HG02642 (cell line): ENCODE measurements around the gene NEGR1.
A peak's percentile ranks its signal among the peaks of the same experiment; 100 is the strongest.

ENCODE experiments used
- ATAC-seq: cut with Tn5 transposase; IDR thresholded peaks from one replicate; pipeline ENCODE4 v1.9.1; 2021; ENCODE audit warnings: mild to moderate bottlenecking; ENCODE audit not compliant: unreplicated experiment, poor library complexity

Gene NEGR1

DNA sequence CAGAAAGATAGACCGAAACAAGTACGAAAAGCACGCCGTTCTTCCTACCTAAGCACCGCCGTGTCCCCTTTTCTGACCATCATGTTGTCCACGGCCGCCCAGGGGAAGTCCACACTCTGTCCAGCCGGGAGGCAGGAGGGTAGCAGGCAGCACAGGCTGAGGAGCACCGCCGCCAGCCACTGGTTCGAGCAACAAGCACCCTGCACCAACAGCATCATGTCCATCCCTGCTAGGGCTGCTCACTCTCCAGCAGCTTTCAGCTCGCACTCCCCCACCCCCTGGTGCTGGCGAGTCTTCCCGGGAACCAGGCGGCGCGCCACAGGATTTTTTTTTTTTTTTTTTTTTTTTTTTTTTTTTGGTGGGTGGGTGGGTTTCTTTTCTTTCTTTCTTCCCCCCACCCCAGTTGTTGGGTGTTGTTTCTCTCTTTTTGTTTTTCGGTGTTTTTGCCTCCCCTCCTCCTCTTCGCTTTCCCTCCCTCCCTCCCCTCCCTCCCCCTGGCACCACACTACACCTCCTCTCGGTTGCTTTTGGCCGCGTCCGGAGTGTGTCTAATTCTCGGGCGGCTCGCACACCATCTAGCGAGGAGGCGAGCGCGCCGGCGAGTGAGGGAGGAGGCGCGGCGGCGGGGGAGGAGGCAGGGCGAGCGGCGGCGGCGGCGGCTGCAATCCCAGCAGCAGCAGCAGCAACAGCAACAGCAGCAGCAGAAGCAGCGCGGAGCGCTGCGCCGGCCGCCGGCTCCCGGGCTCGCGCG lies at the start of gene NEGR1:
Gene NEGR1, minus strand, starts transcription at position 269 of the 751 bp plus-strand sequence.
- peak; percentile 79 for ATAC-seq

GRCh38 chr1:72326494-72326893 lies 44.2 kb upstream of the NEGR1 start:
- no peak for ATAC-seq

DNA sequence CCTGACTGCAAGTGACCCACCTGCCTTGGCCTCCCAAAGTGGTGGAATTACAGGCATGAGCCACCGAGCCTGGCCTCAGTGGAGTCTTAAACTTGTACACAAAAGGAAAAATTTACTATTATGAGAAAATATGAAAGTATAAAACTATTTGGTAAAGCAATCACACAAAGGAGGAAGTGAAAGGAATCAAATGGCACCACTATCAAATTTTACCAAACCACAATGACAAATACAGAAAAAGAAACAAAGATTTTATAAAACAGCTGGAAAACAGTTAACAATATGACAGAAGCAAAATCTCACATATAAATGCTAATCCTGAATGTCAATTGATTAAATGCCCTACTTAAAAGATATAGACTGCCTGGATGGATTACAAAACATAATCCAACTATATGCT lies 42.1 kb upstream of the NEGR1 start:
- no peak for ATAC-seq

DNA sequence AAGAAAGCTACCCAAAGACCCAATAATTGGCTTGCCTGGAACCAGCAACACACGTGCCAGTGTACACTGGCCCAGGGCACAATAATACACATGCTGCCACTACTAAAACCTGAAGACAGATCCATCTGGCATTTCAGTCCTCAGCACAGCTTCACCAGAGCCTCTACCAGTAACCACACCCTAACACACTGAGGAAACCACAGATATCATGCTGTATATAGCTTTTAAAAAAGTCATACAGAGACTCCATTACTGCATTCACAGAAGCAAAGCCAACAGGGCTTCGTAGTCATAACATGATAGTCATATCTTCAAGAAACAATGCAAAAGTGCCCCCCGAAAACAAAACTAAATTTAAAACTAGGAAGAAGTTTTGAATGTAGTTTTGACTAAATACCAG lies 40.6 kb upstream of the NEGR1 start:
- no peak for ATAC-seq

GRCh38 chr1:72296501-72296900 lies 14.2 kb upstream of the NEGR1 start:
- ATAC-seq = no peak

DNA sequence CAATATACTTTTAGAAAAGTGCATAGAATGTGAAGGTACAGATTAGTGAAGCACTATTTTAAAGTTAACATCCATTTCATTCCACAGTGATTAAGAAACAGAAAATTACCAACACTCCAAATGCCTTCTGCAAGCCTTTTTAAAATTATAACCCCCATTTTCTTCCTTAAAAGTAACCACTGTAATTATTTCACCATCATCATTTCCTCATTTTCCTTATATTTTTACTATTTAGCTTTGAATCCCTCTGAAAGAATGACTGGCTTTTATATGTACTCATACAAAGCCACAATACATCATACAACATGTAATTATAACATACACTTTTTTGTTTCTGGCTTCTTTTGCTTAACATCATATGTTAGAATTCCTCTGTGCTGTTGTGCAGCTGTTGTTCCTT lies 6.5 kb upstream of the NEGR1 start:
- ATAC-seq = no peak

DNA sequence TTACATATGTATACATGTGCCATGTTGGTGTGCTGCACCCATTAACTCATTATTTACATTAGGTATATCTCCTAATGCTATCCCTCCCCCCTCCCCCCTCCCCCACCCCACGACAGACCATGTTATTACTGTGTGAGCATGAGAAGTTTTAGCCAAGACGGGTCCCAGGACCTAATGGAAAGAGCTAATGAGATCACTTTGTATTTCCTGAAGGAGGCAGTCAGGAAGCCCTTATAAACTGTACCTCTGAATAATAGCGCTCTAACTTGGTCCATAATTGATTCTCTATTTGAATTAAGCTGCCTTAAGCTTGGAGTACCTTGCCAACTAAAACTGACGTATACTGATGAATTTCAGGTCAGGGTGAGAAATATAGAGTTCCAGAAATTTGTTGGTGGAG lies 4.1 kb upstream of the NEGR1 start:
- no peak for ATAC-seq

- ATAC-seq = no peak
These were observed 2.7 kb upstream of the NEGR1 start for GRCh38 chr1:72285074-72285425.

DNA sequence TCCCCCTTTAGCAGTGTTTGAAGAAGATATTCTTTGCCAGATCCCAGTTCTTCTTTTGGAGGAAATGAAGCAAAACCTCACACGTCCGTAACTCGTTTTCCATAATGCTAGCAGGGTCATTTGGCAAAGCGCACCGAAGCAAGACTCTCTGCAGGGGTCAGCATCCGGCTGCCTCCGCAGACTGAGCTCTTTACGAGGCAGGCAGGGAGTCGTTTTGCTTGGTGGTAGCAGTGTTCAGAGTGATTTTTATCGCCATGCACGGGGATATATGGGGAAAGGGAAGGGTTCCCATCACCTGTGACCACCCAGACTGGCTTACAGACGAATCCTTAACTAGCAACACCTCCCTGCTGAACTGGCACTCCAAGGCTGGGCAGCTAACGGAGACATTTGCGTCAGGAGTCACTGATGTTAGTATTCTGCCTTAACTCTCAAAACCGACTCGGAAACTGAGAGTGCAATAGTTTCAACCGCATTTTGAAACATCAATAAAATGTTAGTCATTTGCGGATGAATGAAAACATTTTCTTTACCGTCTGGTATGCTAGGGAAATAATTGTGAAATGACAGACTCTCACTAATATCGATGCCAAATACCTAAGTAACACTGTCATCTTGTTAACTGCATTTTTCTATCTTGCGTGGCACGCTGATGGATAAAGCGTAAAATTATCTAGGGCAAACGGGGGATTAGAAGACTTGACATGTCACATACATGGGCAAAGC lies 2.2 kb upstream of the NEGR1 start:
- ATAC-seq = peak; percentile 52

DNA sequence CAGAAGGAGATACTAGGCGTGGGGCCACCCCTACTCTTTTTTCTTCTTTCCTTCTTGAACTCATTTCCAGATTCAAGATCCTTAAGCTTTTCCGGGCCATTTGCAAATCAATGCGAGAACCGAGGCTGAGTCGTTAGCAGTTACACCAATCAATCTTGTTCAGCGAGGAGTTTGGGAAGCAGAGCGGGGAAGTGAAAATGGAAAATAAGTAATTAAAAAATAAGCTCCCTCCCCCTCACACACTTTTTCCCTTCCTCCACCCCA lies 1.7 kb upstream of the NEGR1 start:
- ATAC-seq = no peak

GRCh38 chr1:72283307-72284083 lies 1.2 kb upstream of the NEGR1 start:
- no peak for ATAC-seq

DNA sequence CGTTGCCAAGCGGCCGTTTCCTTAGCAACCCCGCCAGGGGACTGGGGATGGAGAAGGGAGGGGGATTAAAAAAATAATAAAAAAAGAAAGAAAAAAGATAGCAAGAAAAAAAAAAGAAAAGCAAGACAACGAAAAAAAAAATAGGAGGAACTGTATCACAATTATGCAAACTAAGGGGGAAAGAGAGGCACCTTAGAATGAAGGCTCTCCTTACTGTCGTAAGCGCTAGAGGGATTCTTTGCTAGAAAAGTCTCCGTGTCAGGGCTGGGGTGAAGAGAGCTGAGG lies 625 bp upstream of the NEGR1 start:
- peak; percentile 12 for ATAC-seq

- no peak for ATAC-seq
These were observed 585 bp downstream of the NEGR1 start for GRCh38 chr1:72281637-72282270.

DNA sequence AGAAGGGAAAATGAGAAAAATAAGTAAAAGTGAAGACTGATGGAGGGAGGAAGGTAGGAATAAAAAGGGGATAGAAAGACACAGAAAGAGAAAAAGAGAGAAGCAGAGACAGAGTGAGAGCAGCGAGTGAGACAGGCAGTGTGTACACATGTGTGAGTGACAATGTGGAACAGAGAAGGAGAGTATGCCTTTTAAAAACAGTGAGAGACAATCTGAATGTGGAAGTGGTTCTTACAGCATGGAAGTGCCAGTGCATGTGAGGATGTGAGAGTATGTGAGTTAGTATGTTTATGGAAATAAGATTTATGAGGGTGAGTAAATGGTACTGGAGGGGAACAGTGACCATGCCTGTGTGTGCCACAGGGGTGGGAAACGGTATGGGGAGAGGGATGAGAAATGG lies 1.2 kb downstream of the NEGR1 start:
- ATAC-seq = no peak

GRCh38 chr1:72280711-72281110 lies 1.6 kb downstream of the NEGR1 start:
- ATAC-seq = no peak

DNA sequence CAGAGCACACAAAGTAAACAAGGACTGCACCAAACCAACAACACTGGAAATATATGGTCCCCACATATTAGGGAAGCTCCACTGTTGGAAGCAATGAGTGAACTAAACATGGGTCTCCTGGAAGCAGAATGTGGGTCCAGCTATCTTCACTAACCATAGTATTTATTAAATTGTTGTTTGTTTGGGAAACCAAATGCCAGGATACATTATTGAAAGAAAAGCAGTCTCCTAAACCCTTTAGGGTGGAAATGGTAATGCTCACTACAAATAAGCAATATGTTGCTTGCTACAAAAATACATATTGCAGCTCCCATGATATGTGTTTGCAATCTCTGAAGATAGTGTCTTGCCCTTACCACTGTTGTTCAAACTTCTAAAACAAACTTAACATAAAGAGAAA lies 2.2 kb downstream of the NEGR1 start:
- no peak for ATAC-seq

GRCh38 chr1:72278461-72278860 lies 3.9 kb downstream of the NEGR1 start:
- ATAC-seq = no peak

DNA sequence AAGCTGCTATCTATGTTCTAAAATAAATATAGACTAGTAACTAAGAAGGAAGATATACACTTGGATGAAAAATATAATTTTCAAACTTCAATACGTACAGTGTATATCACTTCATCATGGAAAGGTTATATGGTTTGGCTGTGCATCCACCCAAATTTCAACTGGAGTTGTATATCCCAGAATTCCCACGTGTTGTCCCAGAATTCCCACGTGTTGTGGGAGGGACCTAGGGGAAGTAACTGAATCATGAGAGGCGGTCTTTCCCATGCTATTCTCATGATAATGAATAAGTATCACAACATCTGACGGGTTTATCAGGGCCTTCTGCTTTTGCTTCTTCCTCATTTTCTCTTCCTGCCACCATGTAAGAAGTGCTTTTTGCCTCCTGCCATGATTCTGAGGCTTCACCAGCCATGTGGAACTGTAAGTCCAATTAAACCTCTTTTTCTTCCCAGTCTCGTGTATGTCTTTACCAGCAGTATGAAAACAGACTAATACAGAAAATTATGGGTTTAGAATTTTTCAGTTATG lies 10.7 kb downstream of the NEGR1 start:
- no peak for ATAC-seq

GRCh38 chr1:72262735-72263134 lies 19.6 kb downstream of the NEGR1 start:
- no peak for ATAC-seq

- no peak for ATAC-seq
These were observed 29.2 kb downstream of the NEGR1 start for GRCh38 chr1:72253132-72253531.

- ATAC-seq = no peak
These were observed 40.9 kb downstream of the NEGR1 start for GRCh38 chr1:72241397-72241796.
